WERI-Rb-1 (cell line): ENCODE results near the gene PTPRM.

Experiments
- DNase-seq: peaks from one replicate; pipeline ENCODE4 v3.0.0-alpha.2; 2020
- H3K27ac ChIP-seq: fragments of 250-450 bp; sonication (Bioruptor Pico); 2 replicates; pipeline ENCODE4 v1.5.1; 2020; ENCODE audit warnings: mild to moderate bottlenecking, moderate library complexity
- H3K27me3 ChIP-seq: fragments of 250-450 bp; sonication (Bioruptor Pico); 2 replicates; pipeline ENCODE4 v1.5.1; 2021; ENCODE audit warnings: mild to moderate bottlenecking, low read depth, moderate library complexity; ENCODE audit not compliant: insufficient read depth, severe bottlenecking
- H3K36me3 ChIP-seq: fragments of 250-450 bp; sonication (Bioruptor Pico); 2 replicates; pipeline ENCODE4 v1.5.1; 2020; ENCODE audit warnings: mild to moderate bottlenecking, moderate library complexity
- H3K4me3 ChIP-seq: 2 replicates; pipeline ENCODE4 v1.5.1; 2011; ENCODE audit warnings: low read depth, mild to moderate bottlenecking, control low read depth, low read length
- H3K9me3 ChIP-seq: fragments of 250-450 bp; sonication (Bioruptor Pico); 2 replicates; pipeline ENCODE4 v1.5.1; 2021; ENCODE audit warnings: mild to moderate bottlenecking, moderate library complexity; ENCODE audit not compliant: severe bottlenecking
- TF ChIP-seq, protein P1 (sequence below): IDR thresholded peaks from 2 replicates; pipeline ENCODE4 v1.5.1; 2011; ENCODE audit warnings: low read depth, mild to moderate bottlenecking, control low read depth, inconsistent platforms, low read length

PTPRM gene

DNA sequence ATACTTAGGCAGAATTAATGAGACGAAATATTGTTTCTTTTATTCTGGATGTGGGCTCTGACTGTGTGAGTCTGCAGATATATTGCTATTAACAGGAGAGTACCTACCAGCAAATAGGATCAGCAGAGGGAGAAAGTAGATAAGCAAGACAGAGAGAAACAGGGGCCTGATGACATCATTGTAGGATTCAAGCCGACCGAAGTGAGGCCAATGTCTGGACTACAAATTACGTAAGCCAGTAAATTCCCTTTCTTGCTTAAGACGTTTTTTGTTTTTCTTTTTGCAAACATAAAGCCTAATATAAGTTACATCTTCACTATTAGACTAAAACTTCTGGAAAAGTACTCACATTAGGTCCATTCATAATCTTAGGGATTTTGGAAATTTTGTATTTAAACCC, 21.4 kb upstream of the PTPRM start:
- Histone ChIP-seq H3K27me3 (no peaks in the 10 kb centered on the region), H3K36me3 (no peaks in the 10 kb centered on the region), H3K27ac (no peak overlapping the region), H3K9me3 (no peaks in the 10 kb centered on the region), H3K4me3 (no peak overlapping the region)
- no peak for DNase-seq
- TF ChIP-seq, protein P1, sequence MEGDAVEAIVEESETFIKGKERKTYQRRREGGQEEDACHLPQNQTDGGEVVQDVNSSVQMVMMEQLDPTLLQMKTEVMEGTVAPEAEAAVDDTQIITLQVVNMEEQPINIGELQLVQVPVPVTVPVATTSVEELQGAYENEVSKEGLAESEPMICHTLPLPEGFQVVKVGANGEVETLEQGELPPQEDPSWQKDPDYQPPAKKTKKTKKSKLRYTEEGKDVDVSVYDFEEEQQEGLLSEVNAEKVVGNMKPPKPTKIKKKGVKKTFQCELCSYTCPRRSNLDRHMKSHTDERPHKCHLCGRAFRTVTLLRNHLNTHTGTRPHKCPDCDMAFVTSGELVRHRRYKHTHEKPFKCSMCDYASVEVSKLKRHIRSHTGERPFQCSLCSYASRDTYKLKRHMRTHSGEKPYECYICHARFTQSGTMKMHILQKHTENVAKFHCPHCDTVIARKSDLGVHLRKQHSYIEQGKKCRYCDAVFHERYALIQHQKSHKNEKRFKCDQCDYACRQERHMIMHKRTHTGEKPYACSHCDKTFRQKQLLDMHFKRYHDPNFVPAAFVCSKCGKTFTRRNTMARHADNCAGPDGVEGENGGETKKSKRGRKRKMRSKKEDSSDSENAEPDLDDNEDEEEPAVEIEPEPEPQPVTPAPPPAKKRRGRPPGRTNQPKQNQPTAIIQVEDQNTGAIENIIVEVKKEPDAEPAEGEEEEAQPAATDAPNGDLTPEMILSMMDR: no peak

DNA sequence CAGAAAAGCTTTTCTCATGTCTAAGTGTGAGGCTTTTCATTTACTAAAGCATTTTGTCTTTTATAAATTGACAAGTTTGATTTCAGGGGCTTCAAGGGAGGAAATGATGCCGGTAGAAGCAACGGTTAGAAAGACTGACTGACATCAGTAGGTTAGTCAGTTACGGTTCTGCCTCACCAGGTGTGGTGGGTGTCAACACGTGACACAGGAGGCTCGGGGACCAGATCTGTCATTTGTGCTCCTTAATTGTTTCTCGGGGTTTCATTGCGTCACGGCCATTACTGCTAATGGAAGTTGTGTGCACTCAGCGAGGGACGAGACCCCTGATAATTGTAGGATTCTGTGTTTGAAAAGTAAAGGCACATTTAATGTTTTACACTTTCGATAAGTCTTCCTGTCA, 18.9 kb upstream of the PTPRM start:
- no peaks in the 10 kb centered on the region for H3K27me3 ChIP-seq
- DNase-seq: no peak
- H3K27ac ChIP-seq: no peak overlapping the region
- H3K9me3 ChIP-seq: no peaks in the 10 kb centered on the region
- no peak overlapping the region for H3K4me3 ChIP-seq
- H3K36me3 ChIP-seq: no peaks in the 10 kb centered on the region
- TF ChIP-seq, protein P1: no peak

DNA sequence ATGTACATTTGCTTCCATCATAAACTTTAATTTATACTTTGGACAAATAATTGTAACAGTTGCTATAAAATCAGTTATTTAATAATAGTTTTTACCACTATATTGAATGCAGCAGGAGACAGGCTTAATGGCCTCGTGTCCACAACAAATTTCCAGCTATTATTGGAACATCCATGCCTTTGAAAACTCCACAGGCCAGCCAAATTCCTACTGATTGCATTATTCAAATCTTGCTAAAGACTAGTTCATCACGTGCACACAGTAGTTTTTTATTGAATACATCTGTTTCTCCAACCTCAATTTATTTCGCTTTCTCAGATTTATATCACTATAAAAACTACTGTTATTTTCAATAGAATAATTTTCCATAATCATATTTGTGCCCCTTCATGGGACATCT, 18.4 kb upstream of the PTPRM start:
- no peak for DNase-seq
- TF ChIP-seq, protein P1: no peak
- no peaks in the 10 kb centered on the region for H3K9me3 ChIP-seq
- H3K27ac ChIP-seq: no peak overlapping the region
- no peak overlapping the region for H3K4me3 ChIP-seq
- no peaks in the 10 kb centered on the region for H3K36me3 ChIP-seq
- no peaks in the 10 kb centered on the region for H3K27me3 ChIP-seq

DNA sequence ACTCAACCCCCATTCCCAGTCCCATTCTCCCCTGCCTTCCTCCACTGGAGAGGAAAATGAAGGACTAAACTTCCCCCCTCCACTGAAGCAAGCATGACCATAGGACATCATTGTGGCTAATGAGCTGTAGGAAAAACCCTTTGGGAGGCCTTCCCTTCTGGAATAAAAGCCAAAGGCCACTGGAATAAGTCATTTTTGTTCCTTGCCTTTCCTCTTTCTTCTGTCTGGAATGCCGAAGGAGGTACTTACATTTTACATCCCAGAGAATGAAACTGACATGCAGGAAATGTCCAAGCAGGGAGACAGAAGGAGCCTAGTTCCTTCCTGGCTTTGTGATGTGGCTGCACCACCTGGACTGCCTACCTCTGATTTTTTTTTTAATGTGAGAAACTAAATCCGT, 9.1 kb upstream of the PTPRM start:
- Histone ChIP-seq H3K36me3 (no peaks in the 10 kb centered on the region), H3K4me3 (no peak overlapping the region), H3K9me3 (no peaks in the 10 kb centered on the region), H3K27me3 (no peaks in the 10 kb centered on the region), H3K27ac (no peak overlapping the region)
- TF ChIP-seq, protein P1: no peak
- DNase-seq: no peak

DNA sequence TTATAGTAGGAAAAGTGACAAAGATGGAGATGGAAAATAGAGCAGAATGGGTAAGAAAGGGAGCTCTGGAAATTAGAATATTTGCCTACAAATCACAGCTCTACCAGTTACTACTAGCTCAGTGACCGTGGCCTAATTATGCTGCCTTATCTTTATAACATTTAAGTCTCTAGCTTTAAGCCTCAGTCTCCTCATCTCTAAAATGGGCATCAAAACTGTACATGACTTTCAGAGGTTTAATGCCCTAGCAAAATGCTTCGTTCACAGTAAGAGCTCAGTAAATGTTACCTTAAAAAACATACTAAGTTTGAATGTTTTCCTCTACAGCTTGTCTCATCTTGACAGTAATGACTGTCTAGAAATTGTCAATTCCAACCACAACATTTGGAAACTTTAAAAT, 8.3 kb upstream of the PTPRM start:
- H3K4me3 ChIP-seq: no peak overlapping the region

More for the DNA sequence above, 8.3 kb upstream of the PTPRM start:
- Histone ChIP-seq H3K36me3 (no peaks in the 10 kb centered on the region), H3K27ac (no peak overlapping the region), H3K27me3 (no peaks in the 10 kb centered on the region), H3K9me3 (no peaks in the 10 kb centered on the region)
- DNase-seq: no peak
- TF ChIP-seq, protein P1: no peak
